Measurements from ENCODE around the gene STXBP1.

STXBP1 gene

GRCh38 chr9:127693143-127693542 lies 81.1 kb downstream of the STXBP1 start:
- H2BK5ac ChIP-seq (ENCODE audit: low read depth, low read length, poor library complexity) = no peak overlapping the region
- H4K12ac ChIP-seq (ENCODE audit: low read depth, low read length) = no peak overlapping the region
- no peak overlapping the region for H4K91ac ChIP-seq (ENCODE audit: low read depth, low read length)
- no peaks in the 10 kb centered on the region for H3K4me1 ChIP-seq (ENCODE audit: control insufficient read depth in 1 of 2, insufficient read depth in 2 of 2, low read length in 2 of 2)
- H2BK12ac ChIP-seq (ENCODE audit: low read length) = no peak overlapping the region
- no peaks in the 10 kb centered on the region for H3K79me2 ChIP-seq (ENCODE audit: control insufficient read depth, insufficient read depth, low read length, poor library complexity)
- no peak overlapping the region for H3K14ac ChIP-seq (ENCODE audit: low read length)
- no peak overlapping the region for H3K4me2 ChIP-seq (ENCODE audit: low read length)
- H3K4ac ChIP-seq (ENCODE audit: low read depth, low read length) = no peak overlapping the region
- H3K18ac ChIP-seq (ENCODE audit: low read length) = no peak overlapping the region
- no peak overlapping the region for H2BK120ac ChIP-seq (ENCODE audit: insufficient read depth, low read length, poor library complexity)
- H2AFZ ChIP-seq (ENCODE audit: insufficient read depth, low read length, poor library complexity) = no peak overlapping the region
- H3K79me1 ChIP-seq (ENCODE audit: low read length) = no peaks in the 10 kb centered on the region
- DNase-seq = no peak
- no peak overlapping the region for H3K4me3 ChIP-seq (ENCODE audit: low read depth, low read length)
- H3K36me3 ChIP-seq (ENCODE audit: control insufficient read depth in 1 of 2, insufficient read depth in 2 of 2, low read length in 2 of 2) = peaks cover 11 to 13% of the 10 kb centered on the region in 2 experiments
- H3K27me3 ChIP-seq (ENCODE audit: insufficient read depth, low read length) = no peaks in the 10 kb centered on the region
- H3K9ac ChIP-seq (ENCODE audit: low read length) = no peak overlapping the region
- no peak overlapping the region for H2AK5ac ChIP-seq (ENCODE audit: low read length)
- no CpG with 5 or more reads among the region's 10 CpGs for WGBS (ENCODE audit: extremely low coverage, insufficient coverage, insufficient read length)
- H4K8ac ChIP-seq (ENCODE audit: low read depth, low read length) = no peak overlapping the region
- no peak overlapping the region for H3K27ac ChIP-seq (ENCODE audit: low read depth, low read length)
- no peaks in the 10 kb centered on the region for H3K9me3 ChIP-seq (ENCODE audit: insufficient read depth, low read depth, low read length)
- H3K23ac ChIP-seq (ENCODE audit: low read length) = no peak overlapping the region

- Histone ChIP-seq H2BK5ac (ENCODE audit: low read depth, low read length, poor library complexity) (no peak overlapping the region), H3K14ac (ENCODE audit: low read length) (no peak overlapping the region), H3K23ac (ENCODE audit: low read length) (no peak overlapping the region), H2AK5ac (ENCODE audit: low read length) (no peak overlapping the region), H2BK12ac (ENCODE audit: low read length) (no peak overlapping the region), H3K27ac (ENCODE audit: low read depth, low read length) (no peak overlapping the region), H3K27me3 (ENCODE audit: insufficient read depth, low read length) (no peaks in the 10 kb centered on the region), H3K4ac (ENCODE audit: low read depth, low read length) (no peak overlapping the region), H4K91ac (ENCODE audit: low read depth, low read length) (no peak overlapping the region), H3K4me3 (ENCODE audit: low read depth, low read length) (no peak overlapping the region), H2AFZ (ENCODE audit: insufficient read depth, low read length, poor library complexity) (no peak overlapping the region), H3K79me2 (ENCODE audit: control insufficient read depth, insufficient read depth, low read length, poor library complexity) (no peaks in the 10 kb centered on the region), H3K79me1 (ENCODE audit: low read length) (no peaks in the 10 kb centered on the region), H3K18ac (ENCODE audit: low read length) (no peak overlapping the region), H2BK120ac (ENCODE audit: insufficient read depth, low read length, poor library complexity) (no peak overlapping the region), H3K36me3 (ENCODE audit: control insufficient read depth in 1 of 2, insufficient read depth in 2 of 2, low read length in 2 of 2) (peaks cover 11 to 13% of the 10 kb centered on the region in 2 experiments), H4K12ac (ENCODE audit: low read depth, low read length) (no peak overlapping the region), H3K9ac (ENCODE audit: low read length) (no peak overlapping the region), H3K9me3 (ENCODE audit: insufficient read depth, low read depth, low read length) (no peaks in the 10 kb centered on the region), H3K4me2 (ENCODE audit: low read length) (no peak overlapping the region), H4K8ac (ENCODE audit: low read depth, low read length) (no peak overlapping the region), H3K4me1 (ENCODE audit: control insufficient read depth in 1 of 2, insufficient read depth in 2 of 2, low read length in 2 of 2) (no peaks in the 10 kb centered on the region)
- no CpG with 5 or more reads among the region's 4 CpGs for WGBS (ENCODE audit: extremely low coverage, insufficient coverage, insufficient read length)
- no peak for DNase-seq
Measured at GRCh38 chr9:127693697-127694096, 81.6 kb downstream of the STXBP1 start.

- H3K27me3 ChIP-seq (ENCODE audit: insufficient read depth, low read length) = no peaks in the 10 kb centered on the region
- no peak overlapping the region for H3K14ac ChIP-seq (ENCODE audit: low read length)
- no peak overlapping the region for H4K12ac ChIP-seq (ENCODE audit: low read depth, low read length)
- H3K23ac ChIP-seq (ENCODE audit: low read length) = no peak overlapping the region
- H3K4me2 ChIP-seq (ENCODE audit: low read length) = no peak overlapping the region
- DNase-seq = no peak
- peaks cover 3% of the 10 kb centered on the region for H3K79me1 ChIP-seq (ENCODE audit: low read length)
- no peak overlapping the region for H3K27ac ChIP-seq (ENCODE audit: low read depth, low read length)
- no peak overlapping the region for H4K91ac ChIP-seq (ENCODE audit: low read depth, low read length)
- H2BK120ac ChIP-seq (ENCODE audit: insufficient read depth, low read length, poor library complexity) = no peak overlapping the region
- no peak overlapping the region for H3K4ac ChIP-seq (ENCODE audit: low read depth, low read length)
- no peak overlapping the region for H2AFZ ChIP-seq (ENCODE audit: insufficient read depth, low read length, poor library complexity)
- no peak overlapping the region for H2BK12ac ChIP-seq (ENCODE audit: low read length)
- H3K4me1 ChIP-seq (ENCODE audit: control insufficient read depth in 1 of 2, insufficient read depth in 2 of 2, low read length in 2 of 2) = peaks cover 0 to 3% of the 10 kb centered on the region in 2 experiments
- WGBS (ENCODE audit: extremely low coverage, insufficient coverage, insufficient read length) = no CpG with 5 or more reads among the region's 9 CpGs
- no peak overlapping the region for H3K4me3 ChIP-seq (ENCODE audit: low read depth, low read length)
- no peak overlapping the region for H3K9ac ChIP-seq (ENCODE audit: low read length)
- no peaks in the 10 kb centered on the region for H3K9me3 ChIP-seq (ENCODE audit: insufficient read depth, low read depth, low read length)
- peaks cover 3 to 8% of the 10 kb centered on the region in 2 experiments for H3K36me3 ChIP-seq (ENCODE audit: control insufficient read depth in 1 of 2, insufficient read depth in 2 of 2, low read length in 2 of 2)
- no peak overlapping the region for H2BK5ac ChIP-seq (ENCODE audit: low read depth, low read length, poor library complexity)
- no peaks in the 10 kb centered on the region for H3K79me2 ChIP-seq (ENCODE audit: control insufficient read depth, insufficient read depth, low read length, poor library complexity)
- H3K18ac ChIP-seq (ENCODE audit: low read length) = no peak overlapping the region
- no peak overlapping the region for H4K8ac ChIP-seq (ENCODE audit: low read depth, low read length)
- H2AK5ac ChIP-seq (ENCODE audit: low read length) = no peak overlapping the region
Measured at GRCh38 chr9:127694890-127695720, 83.0 kb downstream of the STXBP1 start.

GRCh38 chr9:127697575-127697974 lies 85.5 kb downstream of the STXBP1 start:
- no peak overlapping the region for H3K18ac ChIP-seq (ENCODE audit: low read length)
- H2AK5ac ChIP-seq (ENCODE audit: low read length) = no peak overlapping the region
- no peak overlapping the region for H4K12ac ChIP-seq (ENCODE audit: low read depth, low read length)
- peaks cover 3% of the 10 kb centered on the region for H3K79me1 ChIP-seq (ENCODE audit: low read length)
- H3K9me3 ChIP-seq (ENCODE audit: insufficient read depth, low read depth, low read length) = no peaks in the 10 kb centered on the region
- no peak overlapping the region for H2BK12ac ChIP-seq (ENCODE audit: low read length)
- H3K23ac ChIP-seq (ENCODE audit: low read length) = no peak overlapping the region
- no peaks in the 10 kb centered on the region for H3K79me2 ChIP-seq (ENCODE audit: control insufficient read depth, insufficient read depth, low read length, poor library complexity)
- no peak overlapping the region for H2BK120ac ChIP-seq (ENCODE audit: insufficient read depth, low read length, poor library complexity)
- peaks cover 0 to under 1% of the 10 kb centered on the region in 2 experiments for H3K36me3 ChIP-seq (ENCODE audit: control insufficient read depth in 1 of 2, insufficient read depth in 2 of 2, low read length in 2 of 2)
- WGBS (ENCODE audit: extremely low coverage, insufficient coverage, insufficient read length) = no CpG with 5 or more reads among the region's 5 CpGs
- H3K27ac ChIP-seq (ENCODE audit: low read depth, low read length) = no peak overlapping the region
- H3K4me3 ChIP-seq (ENCODE audit: low read depth, low read length) = no peak overlapping the region
- no peak overlapping the region for H3K9ac ChIP-seq (ENCODE audit: low read length)
- H2BK5ac ChIP-seq (ENCODE audit: low read depth, low read length, poor library complexity) = no peak overlapping the region
- H3K4me1 ChIP-seq (ENCODE audit: control insufficient read depth in 1 of 2, insufficient read depth in 2 of 2, low read length in 2 of 2) = peaks cover 0 to 3% of the 10 kb centered on the region in 2 experiments
- no peak overlapping the region for H3K14ac ChIP-seq (ENCODE audit: low read length)
- no peak overlapping the region for H3K4ac ChIP-seq (ENCODE audit: low read depth, low read length)
- no peak overlapping the region for H3K4me2 ChIP-seq (ENCODE audit: low read length)
- no peak overlapping the region for H2AFZ ChIP-seq (ENCODE audit: insufficient read depth, low read length, poor library complexity)
- no peak overlapping the region for H4K8ac ChIP-seq (ENCODE audit: low read depth, low read length)
- H3K27me3 ChIP-seq (ENCODE audit: insufficient read depth, low read length) = no peaks in the 10 kb centered on the region
- no peak overlapping the region for H4K91ac ChIP-seq (ENCODE audit: low read depth, low read length)
- no peak for DNase-seq
